Effector memory CD8-positive, alpha-beta T cell (primary cell): ENCODE results near the gene COX5B.

Experiments
- ATAC-seq: fragments of 150-1000 bp; cut with Tn5 transposase; replicated peaks from 2 replicates; pipeline ENCODE4 v1.10.0; 2021; ENCODE audit warnings: mild to moderate bottlenecking, moderate library complexity
- DNase-seq, 3 experiments: peaks; one replicate each; pipeline ENCODE4 v3.0.0; 2021
- H3K27ac Mint-ChIP-seq, 2 donors: one replicate each; pipeline ENCODE4 v1.8.0; 2022; ENCODE audit warnings: mild to moderate bottlenecking in 2 of 2, mixed read lengths in 2 of 2, moderate library complexity in 2 of 2
- H3K27me3 Mint-ChIP-seq, 2 donors: one replicate each; pipeline ENCODE4 v1.8.0; 2022; ENCODE audit warnings: mixed read lengths in 2 of 2
- H3K36me3 Mint-ChIP-seq: one replicate; pipeline ENCODE4 v1.8.0; 2022; ENCODE audit warnings: mild to moderate bottlenecking, moderate library complexity, mixed read lengths; ENCODE audit not compliant: insufficient read depth
- H3K4me1 Mint-ChIP-seq, 2 donors: one replicate each; pipeline ENCODE4 v1.8.0; 2022; ENCODE audit warnings: low read depth in 2 of 2, mixed read lengths in 2 of 2
- H3K4me3 Mint-ChIP-seq, 2 donors: one replicate each; pipeline ENCODE4 v1.8.0; 2022; ENCODE audit warnings: mild to moderate bottlenecking in 2 of 2, mixed read lengths in 2 of 2, moderate library complexity in 2 of 2
- H3K9me3 Mint-ChIP-seq, 2 donors: one replicate each; pipeline ENCODE4 v1.8.0; 2022; ENCODE audit warnings: mixed read lengths in 2 of 2

COX5B gene

DNA sequence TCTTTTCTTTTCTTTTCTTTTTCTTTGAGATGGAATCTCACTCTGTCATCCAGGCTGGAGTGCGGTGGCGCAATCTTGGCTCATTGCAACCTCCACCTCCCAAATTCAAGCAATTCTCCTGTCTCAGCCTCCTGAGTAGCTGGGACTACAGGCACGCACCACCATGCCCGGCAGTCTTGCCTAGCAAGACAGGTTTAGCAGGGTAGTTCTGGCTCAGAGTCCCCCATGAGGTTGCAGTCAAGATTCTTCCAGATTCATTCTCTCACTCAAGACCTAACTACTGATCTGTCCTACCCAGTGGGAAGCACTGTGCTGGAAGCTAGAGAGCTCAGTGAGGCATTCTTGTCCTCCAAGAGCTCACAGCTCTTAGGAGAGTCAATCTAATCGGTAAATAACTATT is 49.9 kb downstream of the COX5B start:
- H3K36me3 Mint-ChIP-seq = peaks cover 2% of the 10 kb centered on the region
- H3K9me3 Mint-ChIP-seq = no peaks in the 10 kb centered on the region
- no peak for DNase-seq
- ATAC-seq = no peak
- no peaks in the 10 kb centered on the region for H3K27me3 Mint-ChIP-seq
- H3K4me1 Mint-ChIP-seq = peaks cover 6 to 7% of the 10 kb centered on the region in 2 donors
- no peak overlapping the region for H3K27ac Mint-ChIP-seq
- no peak overlapping the region for H3K4me3 Mint-ChIP-seq

DNA sequence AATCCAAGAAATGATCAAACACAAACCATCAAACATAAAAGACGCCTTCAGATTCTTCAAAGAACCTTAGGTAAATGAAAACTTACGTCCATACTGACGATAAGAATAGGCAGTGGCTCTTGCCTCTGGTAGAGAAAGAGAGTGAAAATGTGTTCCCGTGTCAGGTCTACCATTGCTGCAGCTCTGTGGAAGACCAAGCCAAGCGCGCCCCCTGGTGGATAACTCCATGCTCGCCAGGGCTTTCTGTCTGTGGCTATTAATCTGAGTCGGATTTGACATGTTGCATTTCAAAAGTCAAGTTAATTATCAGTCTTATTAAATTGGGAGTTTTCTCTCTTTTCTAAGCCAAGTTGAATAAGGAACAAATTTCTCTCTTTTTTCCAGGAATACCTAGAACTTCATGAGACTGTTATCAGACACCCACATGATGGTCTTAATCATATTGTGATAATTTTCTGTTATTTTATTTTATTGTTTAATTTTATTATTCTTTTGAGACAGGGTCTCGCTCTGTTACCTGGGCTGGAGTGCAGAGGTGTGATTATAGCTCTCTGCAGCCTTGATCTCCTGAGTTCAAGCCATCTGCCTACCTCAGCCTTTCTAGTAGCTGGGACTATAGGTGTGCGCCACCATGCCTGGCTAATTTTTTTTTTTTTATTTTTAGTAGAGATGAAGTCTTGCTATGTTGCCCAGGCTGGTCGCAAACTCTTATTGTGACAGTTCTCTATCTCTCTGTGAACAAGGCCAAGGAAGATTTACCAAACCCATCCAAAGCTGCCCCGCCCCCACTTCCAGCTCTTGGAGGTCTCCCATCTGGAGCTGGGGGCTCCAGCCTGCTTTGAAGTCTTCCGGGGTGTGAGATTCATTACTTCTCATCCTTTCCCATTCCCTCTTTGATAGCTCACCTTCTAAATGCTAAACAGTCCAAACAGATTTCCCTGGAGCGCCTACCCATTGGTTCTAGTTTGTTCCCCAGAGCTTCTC is 51.7 kb downstream of the COX5B start:
- H3K27me3 Mint-ChIP-seq = no peaks in the 10 kb centered on the region
- no peaks in the 10 kb centered on the region for H3K9me3 Mint-ChIP-seq
- DNase-seq (peak; percentile 92 to 93 (median 92)), ATAC-seq (peak; percentile 95)
- no peak overlapping the region for H3K27ac Mint-ChIP-seq
- H3K4me3 Mint-ChIP-seq = no peak overlapping the region
- peaks cover 2% of the 10 kb centered on the region for H3K36me3 Mint-ChIP-seq
- peaks cover 6 to 7% of the 10 kb centered on the region in 2 donors for H3K4me1 Mint-ChIP-seq
